Activated CD4-positive, alpha-beta T cell treated with anti-CD3 and anti-CD28 coated beads for 36 hours (primary cell): ENCODE results near the gene MLX. TPM values are rescaled to one million over a fixed set of nuclear protein-coding genes. Genes with fewer than 3 reads are reported as not detected.

ENCODE experiments used
- ATAC-seq: fragments of 200-7000 bp; cut with Tn5 transposase; one replicate; pipeline ENCODE4 v1.10.0; 2021; ENCODE audit warnings: mild to moderate bottlenecking, moderate library complexity
- CTCF ChIA-PET: fragments of 350-600 bp; sonication (Branson Sonifier 250); formaldehyde crosslinking; loops from one replicate; lab custom pipeline; 2021; ENCODE audit warnings: antibody characterized with exemption; lab: Charles Lee
- POLR2A ChIA-PET: fragments of 350-600 bp; sonication (Branson Sonifier 250); formaldehyde crosslinking; loops from one replicate; lab custom pipeline; 2021; ENCODE audit warnings: antibody characterized with exemption, inconsistent platforms; lab: Charles Lee
- DNase-seq: peaks from one replicate; pipeline ENCODE4 v3.0.0-alpha.2; 2020
- H3K27ac Mint-ChIP-seq: one replicate; pipeline ENCODE4 v1.8.0; 2021; ENCODE audit warnings: mixed read lengths
- H3K27me3 Mint-ChIP-seq: one replicate; pipeline ENCODE4 v1.8.0; 2021; ENCODE audit warnings: mixed read lengths
- H3K36me3 Mint-ChIP-seq: one replicate; pipeline ENCODE4 v1.8.0; 2021; ENCODE audit warnings: low read depth, mixed read lengths
- H3K4me1 Mint-ChIP-seq: one replicate; pipeline ENCODE4 v1.8.0; 2021; ENCODE audit warnings: mixed read lengths
- H3K4me3 Mint-ChIP-seq: one replicate; pipeline ENCODE4 v1.8.0; 2021; ENCODE audit warnings: mild to moderate bottlenecking, moderate library complexity, mixed read lengths
- H3K9me3 Mint-ChIP-seq: one replicate; pipeline ENCODE4 v1.8.0; 2021; ENCODE audit warnings: low read depth, mixed read lengths
- intact Hi-C, 2 experiments: fragments of 100-400 bp; cut with DNase I in 1 of 2; cut with micrococcal nuclease in 1 of 2; formaldehyde crosslinking; loops; one replicate each; pipeline versions ENCODE4 v1.14.2 to v1.15.1; 2022 to 2024; cut with DNase I, micrococcal nuclease
- total RNA-seq, 2 experiments: library from RNA; stranded (reverse); gene quantifications; one replicate each; pipeline ENCODE4 v1.2.3, GENCODE V29; 2021

The MLX gene
- total RNA-seq, 2 experiments from 2014 or later = 38.7 to 40.7 TPM

- Mint-ChIP-seq H3K36me3 (peaks cover 57% of the 10 kb centered on the region), H3K4me3 (peak overlapping the region; percentile 88), H3K27ac (peak overlapping the region; percentile 98), H3K27me3 (no peaks in the 10 kb centered on the region), H3K9me3 (no peaks in the 10 kb centered on the region), H3K4me1 (peaks cover 27% of the 10 kb centered on the region)
- POLR2A ChIA-PET = interaction anchor here (0.6 to 2.5 kb wide), 12 partner anchors 10 to 605 kb away, joined by 3 to 10 read pairs (median 4); partner anchors contain the start of genes BECN1, MLX, RETREG3 and RPL27
- peak; percentile 87 for DNase-seq
- intact Hi-C loops = loop anchor here (1.0 to 5.0 kb wide), 8 partner anchors 100 to 351 kb away; partner anchors contain the start of genes BECN1 (in 2 of the 2), EZH1 (in 2 of the 2) and VPS25 (in 1 of the 2)
- CTCF ChIA-PET = interaction anchor here (0.5 to 4.7 kb wide), 63 partner anchors 10 to 905 kb away, joined by 3 to 80 read pairs (median 4); partner anchors contain the start of genes BECN1, CAVIN1, DHX8 and DNAJC7
- ATAC-seq = peak; percentile 63
These were observed 11.5 kb downstream of the MLX start for GRCh38 chr17:42578282-42578869.

GRCh38 chr17:42579794-42580551 is 13.1 kb downstream of the MLX start:
- POLR2A ChIA-PET = no interaction called here
- intact Hi-C loops = loop anchor here in 1 of 2 experiments (2.0 to 5.0 kb wide), 2 partner anchors 99 to 242 kb away; partner anchors contain the start of gene BECN1
- H3K9me3 Mint-ChIP-seq = no peaks in the 10 kb centered on the region
- peak overlapping the region; percentile 6 for H3K4me3 Mint-ChIP-seq
- no peaks in the 10 kb centered on the region for H3K27me3 Mint-ChIP-seq
- DNase-seq = no peak
- peaks cover 26% of the 10 kb centered on the region for H3K4me1 Mint-ChIP-seq
- CTCF ChIA-PET = interaction anchor here (0.5 to 4.7 kb wide), 11 partner anchors 17 to 613 kb away, joined by 3 to 80 read pairs (median 3); partner anchors contain the start of genes CNP, RETREG3 and TUBG1
- H3K27ac Mint-ChIP-seq = peak overlapping the region; percentile 53
- peaks cover 48% of the 10 kb centered on the region for H3K36me3 Mint-ChIP-seq
- no peak for ATAC-seq

- intact Hi-C loops = no loop called here
- no peaks in the 10 kb centered on the region for H3K27me3 Mint-ChIP-seq
- ChIA-PET POLR2A (no interaction called here), CTCF (no interaction called here)
- no peak overlapping the region for H3K27ac Mint-ChIP-seq
- H3K9me3 Mint-ChIP-seq = no peaks in the 10 kb centered on the region
- DNase-seq (no peak), ATAC-seq (no peak)
- H3K4me1 Mint-ChIP-seq = peaks cover 13% of the 10 kb centered on the region
- peaks cover 42% of the 10 kb centered on the region for H3K36me3 Mint-ChIP-seq
- no peak overlapping the region for H3K4me3 Mint-ChIP-seq
These were observed 14.9 kb downstream of the MLX start for GRCh38 chr17:42581744-42582270.

- ATAC-seq (no peak), DNase-seq (no peak)
- H3K27ac Mint-ChIP-seq = no peak overlapping the region
- ChIA-PET CTCF (interaction anchor here (1.0 kb wide), 1 partner anchor 162 kb away, joined by 3 read pairs; no protein-coding TSS in a partner anchor), POLR2A (no interaction called here)
- peaks cover 44% of the 10 kb centered on the region for H3K36me3 Mint-ChIP-seq
- intact Hi-C loops = no loop called here
- no peaks in the 10 kb centered on the region for H3K9me3 Mint-ChIP-seq
- H3K27me3 Mint-ChIP-seq = no peaks in the 10 kb centered on the region
- peaks cover 2% of the 10 kb centered on the region for H3K4me1 Mint-ChIP-seq
- H3K4me3 Mint-ChIP-seq = no peak overlapping the region
These were observed 18.0 kb downstream of the MLX start for GRCh38 chr17:42584880-42585279.

- ChIA-PET POLR2A (no interaction called here), CTCF (interaction anchor here (1.0 kb wide), 1 partner anchor 162 kb away, joined by 3 read pairs; no protein-coding TSS in a partner anchor)
- no peaks in the 10 kb centered on the region for H3K27me3 Mint-ChIP-seq
- ATAC-seq (no peak), DNase-seq (no peak)
- intact Hi-C loops = no loop called here
- peaks cover 46% of the 10 kb centered on the region for H3K36me3 Mint-ChIP-seq
- no peak overlapping the region for H3K27ac Mint-ChIP-seq
- H3K4me3 Mint-ChIP-seq = no peak overlapping the region
- H3K9me3 Mint-ChIP-seq = no peaks in the 10 kb centered on the region
- peaks cover 2% of the 10 kb centered on the region for H3K4me1 Mint-ChIP-seq
These were observed 18.5 kb downstream of the MLX start for GRCh38 chr17:42585353-42585752.

GRCh38 chr17:42586514-42587230 is 19.8 kb downstream of the MLX start:
- Mint-ChIP-seq H3K27ac (peak overlapping the region; percentile 34), H3K4me1 (peaks cover 2% of the 10 kb centered on the region)

GRCh38 chr17:42590886-42591285 is 24.0 kb downstream of the MLX start:
- peaks cover 2% of the 10 kb centered on the region for H3K4me1 Mint-ChIP-seq
- peak overlapping the region; percentile 9 for H3K27ac Mint-ChIP-seq
- CTCF ChIA-PET = interaction anchor here (0.6 to 5.0 kb wide), 6 partner anchors 12 to 1108 kb away, joined by 3 to 35 read pairs (median 3); partner anchors contain the start of gene PSMC3IP
- peaks cover 30% of the 10 kb centered on the region for H3K36me3 Mint-ChIP-seq
- POLR2A ChIA-PET = no interaction called here
- no peaks in the 10 kb centered on the region for H3K27me3 Mint-ChIP-seq
- ATAC-seq (no peak), DNase-seq (no peak)
- H3K9me3 Mint-ChIP-seq = no peaks in the 10 kb centered on the region
- intact Hi-C loops = no loop called here
- H3K4me3 Mint-ChIP-seq = no peak overlapping the region

More at GRCh38 chr17:42586514-42587230, 19.8 kb downstream of the MLX start:
- CTCF ChIA-PET = interaction anchor here (0.5 to 5.0 kb wide), 4 partner anchors 9 to 402 kb away, joined by 3 to 35 read pairs (median 5); partner anchors contain the start of gene PSMC3IP
- ATAC-seq (no peak), DNase-seq (no peak)
- intact Hi-C loops = no loop called here
- Mint-ChIP-seq H3K36me3 (peaks cover 45% of the 10 kb centered on the region), H3K27me3 (no peaks in the 10 kb centered on the region), H3K4me3 (no peak overlapping the region), H3K9me3 (no peaks in the 10 kb centered on the region)
- POLR2A ChIA-PET = interaction anchor here (0.6 kb wide), 1 partner anchor 115 kb away, joined by 5 read pairs; no protein-coding TSS in a partner anchor

- Mint-ChIP-seq H3K4me1 (peaks cover 2% of the 10 kb centered on the region), H3K27ac (peak overlapping the region; percentile 7), H3K36me3 (peaks cover 31% of the 10 kb centered on the region), H3K9me3 (no peaks in the 10 kb centered on the region), H3K4me3 (no peak overlapping the region), H3K27me3 (no peaks in the 10 kb centered on the region)
- DNase-seq = no peak
- ChIA-PET POLR2A (interaction anchor here (0.6 kb wide), 1 partner anchor 13 kb away, joined by 10 read pairs; no protein-coding TSS in a partner anchor), CTCF (interaction anchor here (0.6 to 2.2 kb wide), 3 partner anchors 13 to 418 kb away, joined by 3 to 8 read pairs (median 3); no protein-coding TSS in a partner anchor)
- ATAC-seq = no peak
- intact Hi-C loops = no loop called here
These were observed 24.5 kb downstream of the MLX start for GRCh38 chr17:42591411-42591810.

- intact Hi-C loops = no loop called here
- POLR2A ChIA-PET = no interaction called here
- no peak overlapping the region for H3K4me3 Mint-ChIP-seq
These were observed 29.5 kb downstream of the MLX start for GRCh38 chr17:42596386-42596785.

GRCh38 chr17:42598905-42599304 is 32.0 kb downstream of the MLX start:
- DNase-seq = no peak
- Mint-ChIP-seq H3K9me3 (no peaks in the 10 kb centered on the region), H3K27me3 (no peaks in the 10 kb centered on the region), H3K4me1 (peaks cover 19% of the 10 kb centered on the region), H3K27ac (no peak overlapping the region), H3K4me3 (no peak overlapping the region), H3K36me3 (peaks cover 9% of the 10 kb centered on the region)
- intact Hi-C loops = no loop called here
- POLR2A ChIA-PET = no interaction called here
- CTCF ChIA-PET = interaction anchor here (0.8 to 2.0 kb wide), 4 partner anchors 10 to 162 kb away, joined by 3 to 11 read pairs (median 5); partner anchors contain the start of genes PSMC3IP and RAMP2
- ATAC-seq = no peak

More at GRCh38 chr17:42596386-42596785, 29.5 kb downstream of the MLX start:
- H3K9me3 Mint-ChIP-seq = no peaks in the 10 kb centered on the region
- peaks cover 8% of the 10 kb centered on the region for H3K36me3 Mint-ChIP-seq
- no peak for ATAC-seq
- no peaks in the 10 kb centered on the region for H3K27me3 Mint-ChIP-seq
- H3K27ac Mint-ChIP-seq = peak overlapping the region; percentile 13
- peaks cover 11% of the 10 kb centered on the region for H3K4me1 Mint-ChIP-seq
- CTCF ChIA-PET = no interaction called here
- DNase-seq = no peak
